Muscle layer of colon (tissue), 2 donors: Measurements from ENCODE around the gene IL10.

Experiments
- H3K27ac ChIP-seq: one replicate; pipeline ENCODE4 v1.7.0; 2013; ENCODE audit warnings: low read depth, mild to moderate bottlenecking, low read length, moderate library complexity
- H3K27me3 ChIP-seq, 2 donors: one replicate each; pipeline ENCODE4 v1.7.0; 2013; ENCODE audit warnings: low read length in 2 of 2, mild to moderate bottlenecking in 2 of 2; ENCODE audit not compliant: insufficient read depth in 2 of 2, control insufficient read depth in 1 of 2
- H3K36me3 ChIP-seq: one replicate; pipeline ENCODE4 v1.7.0; 2013; ENCODE audit warnings: mild to moderate bottlenecking, low read length; ENCODE audit not compliant: insufficient read depth
- H3K4me1 ChIP-seq: one replicate; pipeline ENCODE4 v1.7.0; 2013; ENCODE audit warnings: mild to moderate bottlenecking, low read length; ENCODE audit not compliant: insufficient read depth
- H3K4me3 ChIP-seq, 2 donors: one replicate each; pipeline ENCODE4 v1.7.0; 2013; ENCODE audit warnings: low read length in 2 of 2, low read depth in 1 of 2, mild to moderate bottlenecking in 1 of 2, moderate library complexity in 1 of 2
- H3K9ac ChIP-seq: one replicate; pipeline ENCODE4 v1.7.0; 2013; ENCODE audit warnings: low read length
- H3K9me3 ChIP-seq: one replicate; pipeline ENCODE4 v1.7.0; 2013; ENCODE audit warnings: mild to moderate bottlenecking, low read length
- donor health status: abdominal sarcoma.
- donor health status: Adenocarcinoma of cecum.

The IL10 gene

DNA sequence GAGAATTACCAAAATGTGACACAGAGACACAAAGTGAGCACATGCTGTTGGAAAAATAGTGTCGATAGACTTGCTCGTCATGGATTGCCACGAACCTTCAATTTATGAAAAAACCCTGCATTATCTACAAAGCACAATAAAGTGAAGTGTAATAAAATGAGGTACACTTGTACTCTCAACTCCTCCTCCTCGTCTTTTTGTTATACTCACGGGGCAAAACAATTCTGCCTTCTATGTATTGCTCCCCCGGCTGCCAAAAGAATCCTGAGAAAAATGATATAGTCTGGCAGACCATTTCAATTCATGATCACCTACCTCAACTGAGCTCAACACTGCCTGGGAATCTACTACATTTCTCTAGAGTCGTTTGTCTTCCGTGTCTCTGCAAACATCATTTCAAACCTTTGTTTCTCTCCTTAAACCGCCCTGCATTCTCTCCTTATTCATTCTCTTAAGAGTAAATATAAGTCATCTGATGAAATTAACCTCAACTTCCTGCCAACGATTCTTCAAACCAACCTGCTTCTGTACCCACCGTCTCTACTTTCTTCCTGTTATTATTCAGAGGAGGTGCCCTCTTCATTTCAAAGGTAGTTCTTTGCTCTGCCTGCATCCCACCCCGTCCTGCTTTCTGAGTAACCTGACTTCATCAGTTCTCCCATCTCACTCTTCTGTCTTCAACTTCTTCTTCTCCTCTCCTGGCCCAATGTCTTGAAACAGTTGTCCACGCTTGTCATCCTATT, 14.6 kb downstream of the IL10 start:
- Histone ChIP-seq H3K4me1 (no peaks in the 10 kb centered on the region), H3K4me3 (no peak overlapping the region), H3K9ac (no peak overlapping the region), H3K27ac (no peak overlapping the region), H3K36me3 (no peaks in the 10 kb centered on the region), H3K9me3 (no peaks in the 10 kb centered on the region), H3K27me3 (no peaks in the 10 kb centered on the region)

GRCh38 chr1:206754011-206754410, 18.3 kb downstream of the IL10 start:
- H3K9me3 ChIP-seq, result no peaks in the 10 kb centered on the region
- no peak overlapping the region for H3K9ac ChIP-seq
- H3K27ac ChIP-seq, result no peak overlapping the region
- no peak overlapping the region for H3K4me3 ChIP-seq
- no peaks in the 10 kb centered on the region for H3K4me1 ChIP-seq
- H3K27me3 ChIP-seq, result no peaks in the 10 kb centered on the region
- no peaks in the 10 kb centered on the region for H3K36me3 ChIP-seq

- Histone ChIP-seq H3K27ac (no peak overlapping the region), H3K9me3 (no peaks in the 10 kb centered on the region), H3K36me3 (no peaks in the 10 kb centered on the region), H3K9ac (no peak overlapping the region), H3K27me3 (no peaks in the 10 kb centered on the region), H3K4me1 (no peaks in the 10 kb centered on the region), H3K4me3 (no peak overlapping the region)
Observed at GRCh38 chr1:206753141-206753540, 19.2 kb downstream of the IL10 start.

GRCh38 chr1:206752481-206752880, 19.8 kb downstream of the IL10 start:
- Histone ChIP-seq H3K36me3 (no peaks in the 10 kb centered on the region), H3K27me3 (no peaks in the 10 kb centered on the region), H3K4me1 (no peaks in the 10 kb centered on the region), H3K27ac (no peak overlapping the region), H3K9ac (no peak overlapping the region), H3K4me3 (no peak overlapping the region), H3K9me3 (no peaks in the 10 kb centered on the region)

DNA sequence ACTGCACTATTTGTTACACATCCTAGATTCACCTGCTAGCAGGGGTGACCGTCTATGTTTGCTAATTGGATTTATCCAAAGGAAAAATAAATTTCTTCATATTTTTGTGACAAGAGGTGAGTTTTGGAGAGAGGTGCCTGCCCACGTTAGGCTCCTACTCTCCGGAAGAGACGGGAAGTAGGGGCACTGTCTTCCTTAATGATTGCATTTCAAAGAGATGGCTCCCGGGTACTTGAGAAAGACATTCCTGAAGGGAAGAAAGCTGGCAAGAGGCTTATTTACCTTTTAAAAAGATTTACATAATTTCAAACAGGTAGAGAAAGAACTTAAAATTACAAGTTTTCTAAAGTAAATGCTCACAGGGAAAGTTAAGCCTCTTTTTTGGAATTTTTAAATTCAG, 20.4 kb downstream of the IL10 start:
- no peaks in the 10 kb centered on the region for H3K27me3 ChIP-seq
- no peaks in the 10 kb centered on the region for H3K4me1 ChIP-seq
- no peaks in the 10 kb centered on the region for H3K9me3 ChIP-seq

DNA sequence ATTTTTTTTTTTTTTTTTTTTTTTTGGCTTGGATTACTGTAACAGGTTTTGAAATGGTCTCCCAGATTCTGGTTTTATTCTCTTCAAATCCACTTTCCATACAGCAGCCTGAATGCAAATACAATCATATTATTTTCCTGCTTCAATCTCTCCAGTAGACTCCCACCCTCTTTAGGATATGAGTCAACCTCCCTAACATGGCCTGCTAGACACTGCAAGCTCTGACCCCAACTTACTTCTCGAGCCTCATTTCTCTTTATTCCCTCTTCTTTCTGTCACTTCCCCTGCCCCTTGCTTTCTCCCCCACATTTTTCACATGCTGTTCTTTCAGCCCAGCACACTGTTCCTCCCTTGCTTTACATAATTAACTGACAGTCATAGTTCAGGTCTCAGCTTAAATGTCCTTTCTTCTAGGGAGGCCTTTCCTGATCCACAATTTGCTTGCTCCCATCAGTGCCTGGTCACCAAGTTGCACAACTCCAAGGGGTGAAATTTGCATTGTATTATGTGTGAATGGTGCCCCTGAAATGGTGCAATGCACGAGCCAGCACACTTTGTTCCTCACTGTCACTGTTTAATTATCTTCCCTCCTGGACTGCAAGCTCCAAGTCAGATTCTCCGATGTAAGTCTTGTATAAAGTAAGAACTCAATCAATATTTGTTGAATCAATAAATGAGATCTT, 23.8 kb downstream of the IL10 start:
- Histone ChIP-seq H3K27me3 (no peaks in the 10 kb centered on the region), H3K4me1 (no peaks in the 10 kb centered on the region), H3K9ac (no peak overlapping the region), H3K27ac (no peak overlapping the region), H3K4me3 (no peak overlapping the region), H3K36me3 (no peaks in the 10 kb centered on the region), H3K9me3 (no peaks in the 10 kb centered on the region)

More for the DNA sequence above, 20.4 kb downstream of the IL10 start:
- Histone ChIP-seq H3K9ac (no peak overlapping the region), H3K4me3 (no peak overlapping the region), H3K36me3 (no peaks in the 10 kb centered on the region), H3K27ac (no peak overlapping the region)

DNA sequence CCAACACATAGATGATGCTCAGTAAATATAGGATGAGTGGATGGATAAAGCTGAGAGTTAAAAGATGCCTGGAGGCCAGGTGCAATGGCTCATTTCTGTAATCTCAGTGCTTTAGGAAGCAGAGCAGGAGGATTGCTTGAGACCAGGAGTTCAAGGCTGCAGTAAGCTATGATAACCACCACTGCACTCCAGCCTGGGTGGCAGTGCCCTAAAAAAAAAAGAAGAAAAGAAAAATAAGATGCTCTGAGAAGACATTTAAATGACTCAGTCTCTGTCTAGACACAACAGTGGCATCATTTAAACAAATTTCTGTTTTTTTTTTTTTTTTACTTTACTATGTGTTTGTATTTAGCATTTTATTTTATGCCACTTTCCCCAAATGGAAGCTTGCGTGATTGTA, 27.0 kb downstream of the IL10 start:
- no peak overlapping the region for H3K9ac ChIP-seq
- H3K27ac ChIP-seq, result no peak overlapping the region
- no peaks in the 10 kb centered on the region for H3K9me3 ChIP-seq
- no peaks in the 10 kb centered on the region for H3K4me1 ChIP-seq
- no peaks in the 10 kb centered on the region for H3K36me3 ChIP-seq
- H3K27me3 ChIP-seq, result no peaks in the 10 kb centered on the region
- no peak overlapping the region for H3K4me3 ChIP-seq

GRCh38 chr1:206744683-206745082, 27.6 kb downstream of the IL10 start:
- Histone ChIP-seq H3K4me3 (no peak overlapping the region), H3K27me3 (no peaks in the 10 kb centered on the region), H3K9me3 (no peaks in the 10 kb centered on the region), H3K4me1 (no peaks in the 10 kb centered on the region), H3K36me3 (no peaks in the 10 kb centered on the region), H3K27ac (no peak overlapping the region), H3K9ac (no peak overlapping the region)

DNA sequence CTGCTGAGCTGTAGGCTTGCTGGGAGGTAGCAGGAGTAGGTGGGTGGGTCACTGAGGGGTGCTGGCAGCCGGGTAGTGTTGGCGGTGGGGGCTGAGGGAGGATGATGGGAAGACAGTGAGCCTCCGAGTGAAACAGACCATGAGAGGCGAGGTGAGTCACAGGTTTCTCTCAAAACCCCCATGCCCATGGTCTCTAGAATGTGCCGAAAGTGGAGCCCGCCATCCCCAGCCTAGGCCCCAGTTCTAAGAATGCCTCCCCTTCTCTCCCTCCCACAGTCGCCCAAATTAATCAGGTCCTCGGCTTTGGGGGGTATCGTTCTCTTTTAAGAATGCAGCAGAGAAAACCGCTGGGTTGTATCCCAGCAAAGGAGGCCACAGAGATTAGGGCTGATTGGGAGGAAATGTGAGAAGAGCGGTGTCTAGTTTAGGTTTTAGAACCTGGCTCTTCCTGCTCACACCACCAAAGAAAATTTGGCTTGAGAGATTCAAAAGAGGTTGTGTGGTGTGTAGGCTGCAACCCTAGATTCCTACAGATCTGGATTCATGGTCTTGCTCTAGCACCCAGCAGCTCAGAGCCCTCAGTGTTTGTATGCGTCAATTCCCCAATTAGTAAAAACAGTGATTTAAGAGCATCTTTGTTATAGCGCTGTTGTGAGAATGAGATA, 29.4 kb downstream of the IL10 start:
- no peak overlapping the region for H3K9ac ChIP-seq

DNA sequence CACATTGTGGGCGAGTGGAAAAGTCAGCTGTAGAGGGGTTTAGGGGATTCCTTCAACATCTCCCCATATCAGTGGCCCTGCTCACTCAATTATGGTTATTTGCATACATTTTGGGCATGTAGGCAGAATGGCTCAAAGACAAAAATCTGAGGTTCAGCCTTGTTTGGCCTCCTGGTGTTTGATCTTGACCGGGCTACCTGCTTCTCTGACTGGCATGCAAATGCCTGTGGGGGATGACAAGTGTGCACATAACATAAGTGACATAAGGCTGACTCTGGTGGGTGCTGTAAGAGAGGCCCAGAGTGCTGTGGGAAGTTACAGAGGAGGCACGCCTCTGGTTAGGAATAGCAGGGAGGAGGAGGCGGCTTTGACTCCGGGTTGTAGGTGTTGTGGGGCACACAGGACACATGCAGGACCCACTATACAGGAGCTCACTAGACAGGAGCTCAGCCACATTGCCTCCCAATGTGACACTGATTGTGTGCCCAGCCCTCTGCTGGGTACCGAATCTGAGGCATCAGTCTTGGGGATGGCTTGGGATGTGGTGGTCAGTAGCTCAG, 31.1 kb downstream of the IL10 start:
- H3K9ac ChIP-seq, result no peak overlapping the region
- H3K27ac ChIP-seq, result no peak overlapping the region
- no peaks in the 10 kb centered on the region for H3K36me3 ChIP-seq
- no peak overlapping the region for H3K4me3 ChIP-seq
- H3K27me3 ChIP-seq, result no peaks in the 10 kb centered on the region
- H3K9me3 ChIP-seq, result no peaks in the 10 kb centered on the region
- H3K4me1 ChIP-seq, result no peaks in the 10 kb centered on the region

More for the DNA sequence above, 29.4 kb downstream of the IL10 start:
- Histone ChIP-seq H3K27ac (no peak overlapping the region), H3K36me3 (no peaks in the 10 kb centered on the region), H3K4me1 (no peaks in the 10 kb centered on the region), H3K9me3 (no peaks in the 10 kb centered on the region), H3K27me3 (no peaks in the 10 kb centered on the region), H3K4me3 (no peak overlapping the region)

DNA sequence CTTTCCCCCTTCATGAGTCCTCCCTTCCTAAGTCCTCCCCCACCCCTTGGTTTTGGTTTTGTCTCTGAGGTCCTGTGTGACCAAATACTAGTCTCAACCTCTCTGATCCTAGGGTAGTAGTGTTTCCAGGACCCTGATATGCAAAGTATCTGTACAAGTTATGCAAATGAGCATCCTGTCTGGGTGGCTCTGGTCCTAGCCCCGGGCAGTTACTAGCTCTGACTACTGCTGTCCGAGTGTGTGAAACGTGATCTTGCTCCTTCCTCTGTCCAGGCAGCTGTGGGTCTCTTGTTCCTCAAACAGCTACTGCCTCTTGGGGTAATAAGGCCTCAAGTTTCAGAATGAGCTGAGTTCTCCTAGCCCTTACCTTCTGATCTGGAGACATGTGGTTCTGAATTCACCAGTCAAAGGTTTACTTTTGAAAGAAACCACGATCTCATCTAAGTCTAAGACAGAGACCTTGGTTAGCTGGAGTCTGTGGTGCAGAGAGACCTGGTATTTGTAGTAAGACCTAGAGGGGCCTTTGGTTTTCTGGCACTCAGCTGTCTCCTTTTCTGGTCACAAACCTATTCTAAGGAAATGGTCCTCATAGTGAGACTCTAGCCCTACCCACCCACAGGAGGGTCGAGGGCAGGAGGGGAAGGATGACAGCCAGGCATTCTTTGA, 32.8 kb downstream of the IL10 start:
- Histone ChIP-seq H3K9ac (no peak overlapping the region), H3K27ac (no peak overlapping the region), H3K27me3 (no peaks in the 10 kb centered on the region), H3K9me3 (no peaks in the 10 kb centered on the region), H3K4me1 (no peaks in the 10 kb centered on the region), H3K36me3 (peaks cover 8% of the 10 kb centered on the region), H3K4me3 (no peak overlapping the region)
